Gastroesophageal sphincter (tissue), 3 donors: Measurements from ENCODE around the gene MINDY4.
"Not testable (repeated sequence)": the region's sequence is repeated elsewhere in the genome, so short reads cannot be mapped to it uniquely, and the experiment has no call there.

ENCODE experiments used
- EP300 ChIP-seq: sonication (generic); formaldehyde crosslinking; IDR thresholded peaks from one replicate; pipeline ENCODE4 v1.6.1; 2017; ENCODE audit warnings: antibody characterized with exemption, mild to moderate bottlenecking
- POLR2A ChIP-seq, 2 donors: fragments of 450-650 bp; IDR thresholded peaks; one replicate each; pipeline ENCODE4 v1.6.1; 2017; ENCODE audit warnings: antibody characterized with exemption in 2 of 2, mild to moderate bottlenecking in 2 of 2, moderate library complexity in 1 of 2
- TF ChIP-seq, protein P1 (sequence below), 4 experiments: fragments of 200-600 bp in 2 of 4; fragments of 450-650 bp in 2 of 4; sonication (generic) in 1 of 4; IDR thresholded peaks; one replicate each; pipeline ENCODE4 v1.5.1; 2017 to 2019; ENCODE audit warnings: antibody characterized with exemption in 4 of 4, mild to moderate bottlenecking in 2 of 4, moderate library complexity in 2 of 4

- TF ChIP-seq, protein P1, sequence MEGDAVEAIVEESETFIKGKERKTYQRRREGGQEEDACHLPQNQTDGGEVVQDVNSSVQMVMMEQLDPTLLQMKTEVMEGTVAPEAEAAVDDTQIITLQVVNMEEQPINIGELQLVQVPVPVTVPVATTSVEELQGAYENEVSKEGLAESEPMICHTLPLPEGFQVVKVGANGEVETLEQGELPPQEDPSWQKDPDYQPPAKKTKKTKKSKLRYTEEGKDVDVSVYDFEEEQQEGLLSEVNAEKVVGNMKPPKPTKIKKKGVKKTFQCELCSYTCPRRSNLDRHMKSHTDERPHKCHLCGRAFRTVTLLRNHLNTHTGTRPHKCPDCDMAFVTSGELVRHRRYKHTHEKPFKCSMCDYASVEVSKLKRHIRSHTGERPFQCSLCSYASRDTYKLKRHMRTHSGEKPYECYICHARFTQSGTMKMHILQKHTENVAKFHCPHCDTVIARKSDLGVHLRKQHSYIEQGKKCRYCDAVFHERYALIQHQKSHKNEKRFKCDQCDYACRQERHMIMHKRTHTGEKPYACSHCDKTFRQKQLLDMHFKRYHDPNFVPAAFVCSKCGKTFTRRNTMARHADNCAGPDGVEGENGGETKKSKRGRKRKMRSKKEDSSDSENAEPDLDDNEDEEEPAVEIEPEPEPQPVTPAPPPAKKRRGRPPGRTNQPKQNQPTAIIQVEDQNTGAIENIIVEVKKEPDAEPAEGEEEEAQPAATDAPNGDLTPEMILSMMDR (IDR thresholded peaks at IDR 0.05), result not testable (repeated sequence)
- not testable (repeated sequence) for TF ChIP-seq POLR2A (IDR thresholded peaks at IDR 0.05); EP300
These were observed 36.7 kb downstream of the MINDY4 start for GRCh38 chr7:30807941-30808340.
